Endothelial cell of umbilical vein (primary cell): Measurements from ENCODE around the gene KAT2A. TPM values are rescaled to one million over a fixed set of nuclear protein-coding genes. Genes with fewer than 3 reads are reported as not detected.
A peak's percentile ranks its signal among the peaks of the same experiment; 100 is the strongest.

Source experiments
- BruUV-seq: library from RNA; stranded (reverse); fragments of 400-500 nt; replicated peaks from 2 replicates; lab custom pipeline; 2021; lab: Mats Ljungman, UMichigan
- CTCF ChIA-PET: fragments of 300-600, 350-600 bp; sonication (Branson Sonifier 250); formaldehyde crosslinking; loops from one replicate; lab custom pipeline; 2021; ENCODE audit warnings: antibody characterized with exemption, inconsistent platforms; lab: Charles Lee
- POLR2A ChIA-PET: fragments of 300-600, 350-600 bp; sonication (Branson Sonifier 250); formaldehyde crosslinking; loops from one replicate; lab custom pipeline; 2021; ENCODE audit warnings: antibody characterized with exemption, inconsistent platforms; lab: Charles Lee
- DNase-seq: peaks from one replicate; pipeline ENCODE4 v3.0.0-alpha.2; 2011; ENCODE audit warnings: low read depth, low spot score
- FAIRE-seq: peaks from 2 replicates; lab custom pipeline; 2011; peaks lifted over from hg19 to GRCh38; lab: Jason Lieb, UNC
- H2AFZ ChIP-seq: 2 replicates; pipeline ENCODE4 v1.6.0; 2012; ENCODE audit warnings: low read depth, low read length, control low read depth, inconsistent platforms
- H3K27ac ChIP-seq: 2 replicates; pipeline ENCODE4 v1.5.1; 2011; ENCODE audit warnings: low read depth, mild to moderate bottlenecking, control low read depth, low read length, moderate library complexity; ENCODE audit not compliant: insufficient read depth
- H3K27me3 ChIP-seq, 2 experiments: 2 replicates each; pipeline versions ENCODE4 v1.6.0 to v1.6.1; 2011; ENCODE audit warnings: low read length in 2 of 2, mixed read lengths in 1 of 2; ENCODE audit not compliant: control insufficient read depth in 2 of 2, insufficient read depth in 2 of 2
- H3K36me3 ChIP-seq, 2 experiments: 2 replicates in 1 of 2; 3 replicates in 1 of 2; pipeline ENCODE4 v1.5.1; 2011; ENCODE audit warnings: low read length in 2 of 2, mild to moderate bottlenecking in 1 of 2, moderate library complexity in 1 of 2; ENCODE audit not compliant: control insufficient read depth in 2 of 2, insufficient read depth in 2 of 2; ENCODE audit errors: extremely low read depth in 1 of 2
- H3K4me1 ChIP-seq: 3 replicates; pipeline ENCODE4 v1.5.1; 2011; ENCODE audit warnings: mild to moderate bottlenecking, low read length; ENCODE audit not compliant: control insufficient read depth, insufficient read depth; ENCODE audit errors: extremely low read depth
- H3K4me2 ChIP-seq: 2 replicates; pipeline ENCODE4 v1.6.1; 2011; ENCODE audit warnings: low read length, control low read depth, mixed read lengths; ENCODE audit not compliant: insufficient read depth
- H3K4me3 ChIP-seq, 3 experiments: fragments of 200-600 bp in 1 of 3; sonication (generic), shearing (Covaris generic) in 1 of 3; replicated peaks in 1 of 3; 2 replicates each; pipeline ENCODE4 v1.5.1; 2011 to 2016; ENCODE audit warnings: control low read depth in 3 of 3, low read length in 3 of 3, mild to moderate bottlenecking in 2 of 3, inconsistent platforms in 1 of 3, low read depth in 1 of 3, moderate library complexity in 1 of 3; ENCODE audit not compliant: insufficient read depth in 1 of 3
- H3K79me2 ChIP-seq: 2 replicates; pipeline ENCODE4 v1.6.0; 2012; ENCODE audit warnings: low read length, inconsistent platforms; ENCODE audit not compliant: control insufficient read depth, insufficient read depth
- H3K9ac ChIP-seq: replicated peaks from 2 replicates; pipeline ENCODE3; 2011; ENCODE audit warnings: low read length, control low read depth; ENCODE audit not compliant: insufficient read depth; ENCODE audit errors: extremely low read depth
- H3K9me1 ChIP-seq: replicated peaks from 3 replicates; pipeline ENCODE4 v1.6.0; 2011; ENCODE audit warnings: mild to moderate bottlenecking, low read length; ENCODE audit not compliant: control insufficient read depth, insufficient read depth; ENCODE audit errors: extremely low read depth
- H3K9me3 ChIP-seq: replicated peaks from 2 replicates; pipeline ENCODE4 v1.5.1; 2012; ENCODE audit warnings: low read length, inconsistent platforms; ENCODE audit not compliant: control insufficient read depth, insufficient read depth
- H4K20me1 ChIP-seq: replicated peaks from 2 replicates; pipeline ENCODE3; 2011; ENCODE audit warnings: mild to moderate bottlenecking, low read length; ENCODE audit not compliant: control insufficient read depth, insufficient read depth; ENCODE audit errors: extremely low read depth
- EZH2 ChIP-seq: IDR thresholded peaks from 2 replicates; pipeline ENCODE4 v1.6.1; 2012; ENCODE audit warnings: borderline replicate concordance, low read depth, mild to moderate bottlenecking, moderate library complexity, low read length, inconsistent platforms; ENCODE audit not compliant: severe bottlenecking
- FOS ChIP-seq: IDR thresholded peaks from 2 replicates; pipeline ENCODE4 v1.6.1; 2011; ENCODE audit warnings: mild to moderate bottlenecking, low read length, moderate library complexity, borderline replicate concordance; ENCODE audit not compliant: insufficient read depth
- GATA2 ChIP-seq: IDR thresholded peaks from 2 replicates; pipeline ENCODE4 v1.7.0; 2011; ENCODE audit warnings: low read depth, mild to moderate bottlenecking, moderate library complexity, mixed read lengths, low read length; ENCODE audit not compliant: insufficient read length, insufficient read depth
- JUN ChIP-seq: IDR thresholded peaks from 2 replicates; pipeline ENCODE4 v1.6.1; 2011; ENCODE audit warnings: borderline replicate concordance, low read depth; ENCODE audit not compliant: insufficient read length, insufficient read depth
- POLR2AphosphoS5 ChIP-seq: IDR thresholded peaks from 2 replicates; pipeline ENCODE4 v1.6.1; 2012; ENCODE audit warnings: low read depth, mild to moderate bottlenecking, control low read depth, low read length, moderate library complexity; ENCODE audit not compliant: insufficient read depth
- dilution Hi-C: fragments of 300-500 bp; cut with MboI; formaldehyde crosslinking; loops from one replicate; pipeline ENCODE4 v1.15.0; 2019; ENCODE audit warnings: low sequenced_read_pairs; ENCODE audit not compliant: extremely low pct_ligation_motif_present
- intact Hi-C: fragments of 100-400 bp; cut with micrococcal nuclease; formaldehyde crosslinking; loops from one replicate; pipeline ENCODE4 v1.10.0; 2022
- polyA plus RNA-seq, 4 experiments: library from polyadenylated mRNA; depleted of rRNA in 3 of 4; stranded (reverse) in 3 of 4; unstranded in 1 of 4; fragments of >200 nt; gene quantifications; 2 replicates each; pipeline versions ENCODE4 v1.2.1 to v1.2.3, GENCODE V29; 2011 to 2012; ENCODE audit warnings: missing spikeins in 1 of 4
- total RNA-seq: library from RNA; stranded (reverse); gene quantifications from 2 replicates; pipeline ENCODE4 v1.2.3, GENCODE V29; 2021
- TF ChIP-seq, protein P1 (sequence below), 2 donors: IDR thresholded peaks; 1 replicate in 1 of 2; 2 replicates in 1 of 2; pipeline ENCODE4 v1.5.1; 2011; ENCODE audit warnings: low read length in 2 of 2, mild to moderate bottlenecking in 2 of 2, moderate library complexity in 2 of 2, control low read depth in 1 of 2, inconsistent platforms in 1 of 2, low read depth in 1 of 2; ENCODE audit not compliant: insufficient read depth in 1 of 2; ENCODE audit errors: extremely low read depth in 1 of 2
- TF ChIP-seq, protein P2 (sequence below): IDR thresholded peaks from 2 replicates; pipeline ENCODE4 v1.6.1; 2011; ENCODE audit not compliant: insufficient read depth, insufficient read length

The KAT2A gene
- total and polyA plus RNA-seq, 2 donors (not counting 3 experiments of a cell fraction or from before 2014, with no cell fraction given): 32.9 to 33.4 TPM

GRCh38 chr17:42118545-42118944 lies 2.6 kb downstream of the KAT2A start:
- no peaks in the 10 kb centered on the region for H3K9me3 ChIP-seq
- intact Hi-C loops: no loop called here
- H2AFZ ChIP-seq: no peak overlapping the region
- no peak overlapping the region for H3K4me2 ChIP-seq
- BruUV-seq: no TSS peak
- no peak overlapping the region for H3K9ac ChIP-seq
- POLR2A ChIA-PET: interaction anchor here (0.7 kb wide), 1 partner anchor 399 kb away, joined by 6 read pairs; no protein-coding TSS in a partner anchor
- H4K20me1 ChIP-seq: no peaks in the 10 kb centered on the region
- TF ChIP-seq, protein P1, sequence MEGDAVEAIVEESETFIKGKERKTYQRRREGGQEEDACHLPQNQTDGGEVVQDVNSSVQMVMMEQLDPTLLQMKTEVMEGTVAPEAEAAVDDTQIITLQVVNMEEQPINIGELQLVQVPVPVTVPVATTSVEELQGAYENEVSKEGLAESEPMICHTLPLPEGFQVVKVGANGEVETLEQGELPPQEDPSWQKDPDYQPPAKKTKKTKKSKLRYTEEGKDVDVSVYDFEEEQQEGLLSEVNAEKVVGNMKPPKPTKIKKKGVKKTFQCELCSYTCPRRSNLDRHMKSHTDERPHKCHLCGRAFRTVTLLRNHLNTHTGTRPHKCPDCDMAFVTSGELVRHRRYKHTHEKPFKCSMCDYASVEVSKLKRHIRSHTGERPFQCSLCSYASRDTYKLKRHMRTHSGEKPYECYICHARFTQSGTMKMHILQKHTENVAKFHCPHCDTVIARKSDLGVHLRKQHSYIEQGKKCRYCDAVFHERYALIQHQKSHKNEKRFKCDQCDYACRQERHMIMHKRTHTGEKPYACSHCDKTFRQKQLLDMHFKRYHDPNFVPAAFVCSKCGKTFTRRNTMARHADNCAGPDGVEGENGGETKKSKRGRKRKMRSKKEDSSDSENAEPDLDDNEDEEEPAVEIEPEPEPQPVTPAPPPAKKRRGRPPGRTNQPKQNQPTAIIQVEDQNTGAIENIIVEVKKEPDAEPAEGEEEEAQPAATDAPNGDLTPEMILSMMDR (IDR thresholded peaks at IDR 0.05; ENCODE audit: extremely low read depth in 1 of 2, insufficient read depth in 1 of 2, low read depth in 1 of 2, low read length in 2 of 2): peak; percentile 50 to 52
- TF ChIP-seq FOS: no peak
- no peaks in the 10 kb centered on the region for H3K79me2 ChIP-seq
- CTCF ChIA-PET: interaction anchor here (0.6 to 6.8 kb wide), 13 partner anchors 9 to 186 kb away, joined by 3 to 74 read pairs (median 4); partner anchors contain the start of genes CNP, GHDC, HCRT and KCNH4
- H3K27me3 ChIP-seq: no peaks in the 10 kb centered on the region
- H3K4me3 ChIP-seq: no peak overlapping the region
- H3K9me1 ChIP-seq: no peaks in the 10 kb centered on the region
- H3K27ac ChIP-seq: no peak overlapping the region
- H3K4me1 ChIP-seq: peaks cover 5% of the 10 kb centered on the region
- FAIRE-seq (peak; percentile 76), DNase-seq (peak; percentile 34)
- dilution Hi-C loops: loop anchor here (25.0 kb wide), 1 partner anchor 156 kb away; the partner anchor contains the start of gene CNP
- no peaks in the 10 kb centered on the region for H3K36me3 ChIP-seq

GRCh38 chr17:42118126-42118510 lies 3.0 kb downstream of the KAT2A start:
- ChIA-PET POLR2A (interaction anchor here (0.7 kb wide), 1 partner anchor 399 kb away, joined by 6 read pairs; no protein-coding TSS in a partner anchor), CTCF (interaction anchor here (0.6 to 6.8 kb wide), 10 partner anchors 10 to 163 kb away, joined by 3 to 74 read pairs (median 4); partner anchors contain the start of genes CNP, HCRT, KCNH4 and NKIRAS2)
- DNase-seq: no peak
- Histone ChIP-seq H3K9ac (no peak overlapping the region), H3K27me3 (no peaks in the 10 kb centered on the region), H3K79me2 (no peaks in the 10 kb centered on the region), H3K9me1 (no peaks in the 10 kb centered on the region), H3K4me1 (peaks cover 5% of the 10 kb centered on the region), H4K20me1 (no peaks in the 10 kb centered on the region), H3K4me3 (no peak overlapping the region), H3K9me3 (no peaks in the 10 kb centered on the region), H2AFZ (no peak overlapping the region), H3K36me3 (no peaks in the 10 kb centered on the region), H3K4me2 (no peak overlapping the region), H3K27ac (no peak overlapping the region)
- no peak for FAIRE-seq
- dilution Hi-C loops (loop anchor here (25.0 kb wide), 1 partner anchor 156 kb away; the partner anchor contains the start of gene CNP), intact Hi-C loops (no loop called here)
- BruUV-seq: no TSS peak
- no peak for TF ChIP-seq JUN
- no peak for TF ChIP-seq POLR2AphosphoS5
- TF ChIP-seq FOS: no peak
- TF ChIP-seq, protein P2, sequence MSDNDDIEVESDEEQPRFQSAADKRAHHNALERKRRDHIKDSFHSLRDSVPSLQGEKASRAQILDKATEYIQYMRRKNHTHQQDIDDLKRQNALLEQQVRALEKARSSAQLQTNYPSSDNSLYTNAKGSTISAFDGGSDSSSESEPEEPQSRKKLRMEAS: no peak
- TF ChIP-seq, protein P1 (IDR thresholded peaks at IDR 0.05; ENCODE audit: extremely low read depth in 1 of 2, insufficient read depth in 1 of 2, low read depth in 1 of 2, low read length in 2 of 2): no peak
- TF ChIP-seq EZH2: no peak
- no peak for TF ChIP-seq GATA2
